ENCODE results near the gene EAF1.

DNA sequence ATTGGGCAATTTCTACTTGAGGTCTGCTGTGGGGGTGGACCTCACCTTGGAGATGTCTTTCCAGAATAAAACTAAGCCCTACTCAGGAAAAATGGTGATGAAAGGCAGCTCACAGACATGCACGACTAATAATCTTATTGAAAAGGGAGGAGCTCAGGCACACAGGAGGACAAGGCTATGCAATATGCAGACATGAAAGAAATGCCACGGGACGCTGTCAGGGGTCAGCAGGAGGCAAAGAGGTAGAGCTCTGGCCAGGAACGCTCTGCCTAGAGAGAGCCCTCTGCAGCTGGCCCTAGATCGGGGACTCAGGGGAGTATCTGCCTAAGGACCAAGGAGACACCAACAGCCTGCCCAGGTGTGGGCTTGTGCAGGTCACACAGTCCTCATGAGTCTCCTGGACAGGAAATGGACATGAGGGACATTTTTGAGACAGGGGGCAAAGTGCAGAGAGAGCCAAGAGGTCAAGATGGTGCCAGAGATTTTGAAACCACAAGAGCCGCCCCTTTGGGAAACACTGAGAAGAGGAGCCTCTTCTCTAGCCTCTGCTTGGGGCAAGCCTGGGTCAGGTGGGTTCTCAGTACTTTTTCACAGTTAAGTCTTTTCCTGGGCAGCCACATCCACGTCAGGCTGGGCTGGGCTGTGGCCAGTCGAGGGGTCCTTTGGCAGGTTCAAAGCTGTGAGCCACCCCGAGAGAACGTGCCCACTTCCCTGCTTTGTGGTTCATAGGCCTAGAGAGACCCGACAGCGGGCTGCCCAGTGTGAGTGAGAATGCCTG is 23.2 kb downstream of the EAF1 start:
- no peak for TF ChIP-seq CTCF (conservative IDR thresholded peaks at IDR 0.05 in 1 of 2, IDR thresholded peaks at IDR 0.05 in 1 of 2; ENCODE audit: extremely low read depth in 1 of 2, insufficient read depth in 1 of 2, low read depth in 1 of 2, low read length in 2 of 2)
- TF ChIP-seq EZH2 (IDR thresholded peaks at IDR 0.05; ENCODE audit: borderline replicate concordance, low read length), result no peak

Data from mammary epithelial cell (primary cell).